ENCODE data around the gene RFC2.

GRCh38 chr7:74183142-74183541 lies 71.1 kb downstream of the RFC2 start:
- TF ChIP-seq NR2C2 (IDR thresholded peaks at IDR 0.05; ENCODE audit: borderline replicate concordance, control insufficient read depth, insufficient read length, low read depth), result no peak
- TF ChIP-seq SP1 (IDR thresholded peaks at IDR 0.05; ENCODE audit: low read depth, low read length), result no peak
- TF ChIP-seq FOXM1 (IDR thresholded peaks at IDR 0.05; ENCODE audit: low read depth, low read length), result no peak
- TF ChIP-seq CTCF (IDR thresholded peaks at IDR 0.05 in 2 of 3, conservative IDR thresholded peaks at IDR 0.05 in 1 of 3; ENCODE audit: control insufficient read depth in 2 of 3, extremely low read depth in 1 of 3, insufficient read depth in 1 of 3, low read depth in 3 of 3, low read length in 3 of 3), result no peak
- no peak for TF ChIP-seq RFX5 (IDR thresholded peaks at IDR 0.05; ENCODE audit: low read depth, low read length)
- TF ChIP-seq FOXK2 (IDR thresholded peaks at IDR 0.05), result no peak
- TF ChIP-seq, protein P1, sequence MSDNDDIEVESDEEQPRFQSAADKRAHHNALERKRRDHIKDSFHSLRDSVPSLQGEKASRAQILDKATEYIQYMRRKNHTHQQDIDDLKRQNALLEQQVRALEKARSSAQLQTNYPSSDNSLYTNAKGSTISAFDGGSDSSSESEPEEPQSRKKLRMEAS (IDR thresholded peaks at IDR 0.05; ENCODE audit: low read depth, low read length), result no peak
- TF ChIP-seq ZNF217 (IDR thresholded peaks at IDR 0.05), result no peak
- no peak for TF ChIP-seq ZZZ3 (IDR thresholded peaks at IDR 0.05; ENCODE audit: control insufficient read depth, insufficient read length, low read depth)
- TF ChIP-seq, protein P2, sequence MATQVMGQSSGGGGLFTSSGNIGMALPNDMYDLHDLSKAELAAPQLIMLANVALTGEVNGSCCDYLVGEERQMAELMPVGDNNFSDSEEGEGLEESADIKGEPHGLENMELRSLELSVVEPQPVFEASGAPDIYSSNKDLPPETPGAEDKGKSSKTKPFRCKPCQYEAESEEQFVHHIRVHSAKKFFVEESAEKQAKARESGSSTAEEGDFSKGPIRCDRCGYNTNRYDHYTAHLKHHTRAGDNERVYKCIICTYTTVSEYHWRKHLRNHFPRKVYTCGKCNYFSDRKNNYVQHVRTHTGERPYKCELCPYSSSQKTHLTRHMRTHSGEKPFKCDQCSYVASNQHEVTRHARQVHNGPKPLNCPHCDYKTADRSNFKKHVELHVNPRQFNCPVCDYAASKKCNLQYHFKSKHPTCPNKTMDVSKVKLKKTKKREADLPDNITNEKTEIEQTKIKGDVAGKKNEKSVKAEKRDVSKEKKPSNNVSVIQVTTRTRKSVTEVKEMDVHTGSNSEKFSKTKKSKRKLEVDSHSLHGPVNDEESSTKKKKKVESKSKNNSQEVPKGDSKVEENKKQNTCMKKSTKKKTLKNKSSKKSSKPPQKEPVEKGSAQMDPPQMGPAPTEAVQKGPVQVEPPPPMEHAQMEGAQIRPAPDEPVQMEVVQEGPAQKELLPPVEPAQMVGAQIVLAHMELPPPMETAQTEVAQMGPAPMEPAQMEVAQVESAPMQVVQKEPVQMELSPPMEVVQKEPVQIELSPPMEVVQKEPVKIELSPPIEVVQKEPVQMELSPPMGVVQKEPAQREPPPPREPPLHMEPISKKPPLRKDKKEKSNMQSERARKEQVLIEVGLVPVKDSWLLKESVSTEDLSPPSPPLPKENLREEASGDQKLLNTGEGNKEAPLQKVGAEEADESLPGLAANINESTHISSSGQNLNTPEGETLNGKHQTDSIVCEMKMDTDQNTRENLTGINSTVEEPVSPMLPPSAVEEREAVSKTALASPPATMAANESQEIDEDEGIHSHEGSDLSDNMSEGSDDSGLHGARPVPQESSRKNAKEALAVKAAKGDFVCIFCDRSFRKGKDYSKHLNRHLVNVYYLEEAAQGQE (IDR thresholded peaks at IDR 0.05; ENCODE audit: low read depth, low read length), result no peak
